WI38 (cell line): ENCODE measurements around the gene TOP3A.
"Not testable (repeated sequence)": the region's sequence is repeated elsewhere in the genome, so short reads cannot be mapped to it uniquely, and the experiment has no call there.

Source experiments
- H3K4me3 ChIP-seq: 2 replicates; pipeline ENCODE4 v1.5.1; 2011; ENCODE audit warnings: low read depth, mild to moderate bottlenecking, control low read depth, low read length
- CTCF ChIP-seq: IDR thresholded peaks from 2 replicates; pipeline ENCODE4 v1.5.1; 2012; ENCODE audit warnings: low read depth, mild to moderate bottlenecking, control low read depth, low read length

Gene TOP3A

GRCh38 chr17:18360518-18360917 lies 45.7 kb upstream of the TOP3A start:
- H3K4me3 ChIP-seq, result no peak overlapping the region
- no peak for TF ChIP-seq CTCF

- no peak overlapping the region for H3K4me3 ChIP-seq
- TF ChIP-seq CTCF, result no peak
Observed at GRCh38 chr17:18356624-18357023, 41.8 kb upstream of the TOP3A start.

- no peak overlapping the region for H3K4me3 ChIP-seq
- TF ChIP-seq CTCF, result no peak
Observed at GRCh38 chr17:18353541-18353940, 38.7 kb upstream of the TOP3A start.

GRCh38 chr17:18344021-18344420 lies 29.2 kb upstream of the TOP3A start:
- no peak for TF ChIP-seq CTCF
- no peak overlapping the region for H3K4me3 ChIP-seq

- no peak for TF ChIP-seq CTCF
- H3K4me3 ChIP-seq, result no peak overlapping the region
Observed at GRCh38 chr17:18339933-18340332, 25.1 kb upstream of the TOP3A start.

GRCh38 chr17:18338158-18338557 lies 23.4 kb upstream of the TOP3A start:
- not testable (repeated sequence) for H3K4me3 ChIP-seq

GRCh38 chr17:18332909-18333489 lies 18.2 kb upstream of the TOP3A start:
- no peak overlapping the region for H3K4me3 ChIP-seq
- no peak for TF ChIP-seq CTCF

GRCh38 chr17:18331879-18332278 lies 17.1 kb upstream of the TOP3A start:
- no peak for TF ChIP-seq CTCF
- no peak overlapping the region for H3K4me3 ChIP-seq
